A549 (cell line): Measurements from ENCODE around the gene LANCL1. TPM values are rescaled to one million over a fixed set of nuclear protein-coding genes. Genes with fewer than 3 reads are reported as not detected.

Source experiments
- ATAC-seq, 2 experiments: fragments of 200-7000 bp in 1 of 2; fragments of >200 bp in 1 of 2; cut with Nextera tagmentation in 1 of 2; cut with Tn5 transposase in 1 of 2; 3 replicates each; pipeline versions ENCODE4 v1.8.0 to v1.9.1; 2018 to 2020; ENCODE audit warnings: mild to moderate bottlenecking in 1 of 2, moderate library complexity in 1 of 2
- CTCF ChIA-PET: fragments of 300-600 bp; sonication (Branson Sonifier 250); formaldehyde crosslinking; extraction: SDS; loops from one replicate; lab custom pipeline; 2021; ENCODE audit warnings: antibody characterized with exemption, inconsistent platforms; lab: Yijun Ruan, JAX
- POLR2A ChIA-PET: fragments of 350-600 bp; formaldehyde crosslinking; extraction: SDS; loops from one replicate; lab custom pipeline; 2021; ENCODE audit warnings: antibody characterized with exemption, inconsistent platforms; lab: Yijun Ruan, JAX
- DNase-seq, 2 experiments: peaks; one replicate each; pipeline versions ENCODE4 v3.0.0 to v3.0.0-alpha.2; 2011 to 2016; ENCODE audit warnings: low read depth in 1 of 2, low spot score in 1 of 2
- FAIRE-seq: peaks from 2 replicates; lab custom pipeline; 2011; peaks lifted over from hg19 to GRCh38; lab: Jason Lieb, UNC
- H3K27ac ChIP-seq, 2 experiments: fragments of >200 bp; sonication (Bioruptor Twin); formaldehyde crosslinking; 3 replicates each; pipeline ENCODE4 v1.5.1; 2016 to 2017
- H3K4me1 ChIP-seq: fragments of >200 bp; sonication (Bioruptor Twin); formaldehyde crosslinking; 3 replicates; pipeline ENCODE4 v1.6.1; 2016
- H3K4me2 ChIP-seq: fragments of >200 bp; sonication (Bioruptor Twin); formaldehyde crosslinking; 3 replicates; pipeline ENCODE4 v1.6.1; 2016
- H3K4me3 ChIP-seq: fragments of >200 bp; sonication (Bioruptor Twin); formaldehyde crosslinking; 3 replicates; pipeline ENCODE4 v1.5.1; 2016
- H3K9me3 ChIP-seq: fragments of >200 bp; sonication (Bioruptor Twin); formaldehyde crosslinking; 3 replicates; pipeline ENCODE4 v1.6.1; 2016
- CBX2 ChIP-seq: fragments of 200-600 bp; sonication (generic); IDR thresholded peaks from 2 replicates; pipeline ENCODE4 v1.6.1; 2016; ENCODE audit warnings: low read depth, mild to moderate bottlenecking, borderline replicate concordance
- EHMT2 ChIP-seq: fragments of 200-600 bp; sonication (generic); IDR thresholded peaks from 2 replicates; pipeline ENCODE4 v1.6.1; 2016; ENCODE audit warnings: antibody characterized with exemption, low read depth, mild to moderate bottlenecking, moderate library complexity
- EP300 ChIP-seq, 2 experiments: fragments of >200 bp; sonication (Bioruptor Twin); formaldehyde crosslinking; IDR thresholded peaks; 2 replicates in 1 of 2; 3 replicates in 1 of 2; pipeline ENCODE4 v1.6.1; 2016 to 2017
- FOSL2 ChIP-seq, 2 experiments: fragments of 450-650 bp in 1 of 2; fragments of >200 bp in 1 of 2; sonication (Bioruptor Twin) in 1 of 2; formaldehyde crosslinking; IDR thresholded peaks; 2 replicates each; pipeline versions ENCODE4 v1.5.0 to v1.6.1; 2016 to 2020; ENCODE audit warnings: mild to moderate bottlenecking in 1 of 2, moderate library complexity in 1 of 2
- GATA3 ChIP-seq: IDR thresholded peaks from 2 replicates; pipeline ENCODE4 v1.6.1; 2012; ENCODE audit warnings: borderline replicate concordance
- HOXB13 ChIP-seq: fragments of 250-450 bp; sonication (Bioruptor Pico); IDR thresholded peaks from 2 replicates; pipeline ENCODE4 v1.5.0; 2020; ENCODE audit warnings: low read depth, mild to moderate bottlenecking, moderate library complexity
- HOXB5 ChIP-seq: fragments of 250-450 bp; sonication (Bioruptor Pico); IDR thresholded peaks from 2 replicates; pipeline ENCODE4 v1.5.0; 2020; ENCODE audit warnings: mild to moderate bottlenecking, moderate library complexity
- JUN ChIP-seq, 2 experiments: fragments of >200 bp; sonication (Bioruptor Twin); formaldehyde crosslinking; IDR thresholded peaks; 2 replicates in 1 of 2; 3 replicates in 1 of 2; pipeline ENCODE4 v1.6.1; 2016 to 2017
- MAFK ChIP-seq: fragments of 450-650 bp; IDR thresholded peaks from 2 replicates; pipeline ENCODE4 v1.6.1; 2014; ENCODE audit not compliant: partially characterized antibody
- NR3C1 ChIP-seq: fragments of >200 bp; sonication (Bioruptor Twin); formaldehyde crosslinking; IDR thresholded peaks from 3 replicates; pipeline ENCODE4 v1.6.1; 2017
- RAD21 ChIP-seq, 2 experiments: fragments of >200 bp in 1 of 2; sonication (Bioruptor Twin) in 1 of 2; formaldehyde crosslinking in 1 of 2; IDR thresholded peaks in 1 of 2; conservative IDR thresholded peaks in 1 of 2; 2 replicates in 1 of 2; 3 replicates in 1 of 2; pipeline ENCODE4 v1.6.1; 2012 to 2018; ENCODE audit warnings: inconsistent platforms in 1 of 2
- RFX5 ChIP-seq: fragments of 450-650 bp; IDR thresholded peaks from 2 replicates; pipeline ENCODE4 v1.7.1; 2014; ENCODE audit warnings: antibody characterized with exemption, mild to moderate bottlenecking, moderate library complexity
- TFCP2L1 ChIP-seq: fragments of 250-450 bp; sonication (Bioruptor Pico); IDR thresholded peaks from 2 replicates; pipeline ENCODE4 v1.5.0; 2021; ENCODE audit warnings: mild to moderate bottlenecking
- ZC3H11A ChIP-seq: fragments of 450-650 bp; IDR thresholded peaks from 2 replicates; pipeline ENCODE4 v1.6.1; 2014; ENCODE audit warnings: antibody characterized with exemption, mild to moderate bottlenecking
- WGBS: methylation state at CpG from one replicate; pipeline ENCODE4 v1.1.6; 2017; ENCODE audit errors: missing lambda C conversion rate; 5-methylcytosine and 5-hydroxymethylcytosine counted together
- polyA plus RNA-seq, 4 experiments: library from polyadenylated mRNA; depleted of rRNA in 3 of 4; stranded (reverse); fragments of >200 nt; fragmentation: RNase III in 1 of 4; extraction: RNeasy Plus Mini Kit Qiagen cat#74134 plus additional on column Dnase treatment in 1 of 4; gene quantifications; 2 replicates in 3 of 4; 3 replicates in 1 of 4; pipeline ENCODE4 v1.2.3, GENCODE V29; 2011 to 2017
- TF ChIP-seq, protein P1 (sequence below): fragments of >200 bp; sonication (Bioruptor Twin); formaldehyde crosslinking; IDR thresholded peaks from 2 replicates; pipeline ENCODE4 v1.6.1; 2016
- TF ChIP-seq, protein P2 (sequence below): fragments of 250-450 bp; sonication (Bioruptor Pico); IDR thresholded peaks from 2 replicates; pipeline ENCODE4 v1.5.0; 2021; ENCODE audit warnings: mild to moderate bottlenecking, moderate library complexity, borderline replicate concordance
- TF ChIP-seq, protein P3 (sequence below): fragments of 200-600 bp; sonication (generic); IDR thresholded peaks from 2 replicates; pipeline ENCODE4 v1.6.1; 2016; ENCODE audit warnings: antibody characterized with exemption, mild to moderate bottlenecking, moderate library complexity
- TF ChIP-seq, protein P4 (sequence below): fragments of 250-450 bp; sonication (Bioruptor Pico); IDR thresholded peaks from 2 replicates; pipeline ENCODE4 v1.5.0; 2020; ENCODE audit warnings: low read depth, mild to moderate bottlenecking, moderate library complexity
- TF ChIP-seq, protein P5 (sequence below): fragments of >200 bp; sonication (Bioruptor Twin); formaldehyde crosslinking; IDR thresholded peaks from 3 replicates; pipeline ENCODE4 v1.6.1; 2016

The LANCL1 gene
- polyA plus RNA-seq, 2 of the 4 experiments (the other 2 are of a cell fraction): 30.1 to 83.7 TPM

DNA sequence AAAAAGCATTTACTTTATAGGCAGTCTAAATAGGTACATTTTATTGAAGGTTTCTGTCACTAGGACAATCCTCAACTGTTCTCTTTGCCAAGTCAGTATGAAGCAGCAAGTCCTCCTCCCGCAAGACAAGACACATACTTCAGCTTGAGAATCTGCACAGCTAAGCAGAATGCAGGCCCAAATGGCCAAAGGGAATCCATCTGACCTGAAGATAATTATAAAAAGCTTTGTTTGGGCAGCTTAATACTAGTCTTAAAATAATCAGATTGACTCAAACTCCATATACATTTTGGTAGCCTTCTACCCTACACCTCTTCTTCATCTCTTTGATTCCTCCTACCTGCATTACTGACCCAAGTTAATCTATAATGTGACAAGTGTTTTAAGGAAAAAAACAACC, 1.8 kb downstream of the LANCL1 start:
- no peak overlapping the region for H3K4me3 ChIP-seq
- WGBS: 97% methylated on average over 1 of the region's 1 CpG
- peaks cover 14% of the 10 kb centered on the region; the same call in 2 of the 3 replicates for H3K4me1 ChIP-seq
- FAIRE-seq: no peak
- peak; percentile 42 for TF ChIP-seq MAFK
- TF ChIP-seq ZC3H11A: no peak
- no peak for DNase-seq
- no peak overlapping the region for H3K27ac ChIP-seq
- ChIA-PET POLR2A (no interaction called here), CTCF (interaction anchor here (1.8 kb wide), 1 partner anchor 28 kb away, joined by 5 read pairs; no protein-coding TSS in a partner anchor)
- H3K4me2 ChIP-seq: peak overlapping the region; percentile 84
- no peaks in the 10 kb centered on the region for H3K9me3 ChIP-seq
- ATAC-seq: no peak

DNA sequence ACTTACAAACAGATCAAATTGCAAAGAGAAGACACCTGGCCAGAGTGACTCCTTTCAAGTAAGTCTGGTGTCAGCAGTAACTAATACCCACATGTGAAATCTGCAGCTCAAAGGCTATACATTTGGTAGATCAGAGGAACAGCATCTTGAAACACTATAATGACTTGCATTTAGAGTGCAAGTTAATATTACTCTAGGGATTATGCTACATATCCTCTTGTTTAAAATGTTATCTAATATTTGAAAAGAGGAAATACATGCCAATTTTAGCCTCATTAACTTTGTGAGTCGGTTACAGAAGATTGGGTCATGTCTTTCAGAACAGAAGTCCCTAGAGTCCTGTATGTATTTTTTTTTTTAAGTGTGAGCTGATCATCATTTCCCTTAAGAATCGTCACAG, 15.2 kb downstream of the LANCL1 start:
- WGBS: 87% methylated on average over 2 of the region's 2 CpGs
- H3K4me2 ChIP-seq: no peak overlapping the region
- TF ChIP-seq, protein P1, sequence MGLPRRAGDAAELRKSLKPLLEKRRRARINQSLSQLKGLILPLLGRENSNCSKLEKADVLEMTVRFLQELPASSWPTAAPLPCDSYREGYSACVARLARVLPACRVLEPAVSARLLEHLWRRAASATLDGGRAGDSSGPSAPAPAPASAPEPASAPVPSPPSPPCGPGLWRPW: no peak
- no peak for TF ChIP-seq RAD21 (conservative IDR thresholded peaks at IDR 0.05 in 1 of 2, IDR thresholded peaks at IDR 0.05 in 1 of 2)
- TF ChIP-seq, protein P2, sequence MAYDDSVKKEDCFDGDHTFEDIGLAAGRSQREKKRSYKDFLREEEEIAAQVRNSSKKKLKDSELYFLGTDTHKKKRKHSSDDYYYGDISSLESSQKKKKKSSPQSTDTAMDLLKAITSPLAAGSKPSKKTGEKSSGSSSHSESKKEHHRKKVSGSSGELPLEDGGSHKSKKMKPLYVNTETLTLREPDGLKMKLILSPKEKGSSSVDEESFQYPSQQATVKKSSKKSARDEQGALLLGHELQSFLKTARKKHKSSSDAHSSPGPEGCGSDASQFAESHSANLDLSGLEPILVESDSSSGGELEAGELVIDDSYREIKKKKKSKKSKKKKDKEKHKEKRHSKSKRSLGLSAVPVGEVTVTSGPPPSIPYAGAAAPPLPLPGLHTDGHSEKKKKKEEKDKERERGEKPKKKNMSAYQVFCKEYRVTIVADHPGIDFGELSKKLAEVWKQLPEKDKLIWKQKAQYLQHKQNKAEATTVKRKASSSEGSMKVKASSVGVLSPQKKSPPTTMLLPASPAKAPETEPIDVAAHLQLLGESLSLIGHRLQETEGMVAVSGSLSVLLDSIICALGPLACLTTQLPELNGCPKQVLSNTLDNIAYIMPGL (CRISPR knock-in tag): no peak
- no peak for TF ChIP-seq FOSL2 (IDR thresholded peaks at IDR 0.05)
- TF ChIP-seq FOSL2 (CRISPR knock-in tag; IDR thresholded peaks at IDR 0.05): no peak
- TF ChIP-seq HOXB13: no peak
- TF ChIP-seq ZC3H11A: no peak
- H3K4me1 ChIP-seq: no peaks in the 10 kb centered on the region
- ATAC-seq: no peak
- no peaks in the 10 kb centered on the region for H3K9me3 ChIP-seq
- POLR2A ChIA-PET: no interaction called here
- FAIRE-seq: no peak
- H3K27ac ChIP-seq: no peak overlapping the region
- no peak overlapping the region for H3K4me3 ChIP-seq
- CTCF ChIA-PET: no interaction called here
- DNase-seq: no peak

DNA sequence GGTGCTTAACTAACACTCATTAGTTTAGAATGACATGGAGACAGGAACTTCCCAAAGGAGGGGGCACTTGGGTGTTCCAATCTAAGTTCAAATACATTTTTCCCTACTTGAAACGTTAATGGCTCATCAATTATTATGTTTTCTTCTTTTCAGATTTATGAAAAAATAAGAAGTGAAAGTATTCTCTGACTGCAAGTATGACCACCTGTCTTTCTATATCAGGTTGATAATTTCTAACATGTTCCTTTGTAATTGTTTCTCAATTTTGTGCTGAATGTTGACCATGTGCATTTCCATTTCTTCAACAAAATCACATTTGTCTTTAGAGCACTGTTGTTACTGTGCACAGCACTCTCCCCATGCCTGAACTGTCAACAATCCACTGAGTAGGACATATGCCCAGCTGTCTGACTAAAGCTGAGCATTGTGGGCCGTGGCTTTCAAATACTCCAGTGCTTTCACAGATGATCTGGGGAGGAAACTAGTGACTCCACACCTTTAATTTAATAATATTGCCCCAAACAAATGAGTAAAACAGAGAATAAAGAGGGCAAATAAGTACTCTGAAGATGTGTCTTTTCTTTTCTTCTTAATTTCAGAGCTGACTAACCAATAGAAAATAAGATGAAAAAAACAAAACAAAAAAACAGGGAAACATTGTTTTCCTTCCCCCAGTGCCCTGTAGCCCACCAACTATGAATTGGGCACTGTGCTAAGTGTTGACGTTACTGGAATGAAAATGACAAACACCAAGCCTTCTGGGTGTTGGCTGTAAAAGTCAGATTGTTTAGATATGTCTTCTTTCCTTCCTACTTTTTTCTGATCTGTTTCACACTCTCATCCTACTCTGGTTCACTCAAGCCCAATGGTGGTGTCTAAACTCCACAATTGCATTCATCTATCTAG, 16.0 kb downstream of the LANCL1 start:
- no peaks in the 10 kb centered on the region for H3K9me3 ChIP-seq
- no peak overlapping the region for H3K27ac ChIP-seq
- 86% methylated on average over 3 of the region's 3 CpGs for WGBS
- no peak overlapping the region for H3K4me3 ChIP-seq
- no peak for FAIRE-seq
- no peak overlapping the region for H3K4me2 ChIP-seq
- ATAC-seq: no peak
- CTCF ChIA-PET: no interaction called here
- DNase-seq: no peak
- TF ChIP-seq CBX2: no peak
- no peak for TF ChIP-seq TFCP2L1 (CRISPR knock-in tag)
- TF ChIP-seq, protein P2 (CRISPR knock-in tag): no peak
- TF ChIP-seq, protein P1: no peak
- no peak for TF ChIP-seq EHMT2
- no peak for TF ChIP-seq GATA3
- TF ChIP-seq, protein P3, sequence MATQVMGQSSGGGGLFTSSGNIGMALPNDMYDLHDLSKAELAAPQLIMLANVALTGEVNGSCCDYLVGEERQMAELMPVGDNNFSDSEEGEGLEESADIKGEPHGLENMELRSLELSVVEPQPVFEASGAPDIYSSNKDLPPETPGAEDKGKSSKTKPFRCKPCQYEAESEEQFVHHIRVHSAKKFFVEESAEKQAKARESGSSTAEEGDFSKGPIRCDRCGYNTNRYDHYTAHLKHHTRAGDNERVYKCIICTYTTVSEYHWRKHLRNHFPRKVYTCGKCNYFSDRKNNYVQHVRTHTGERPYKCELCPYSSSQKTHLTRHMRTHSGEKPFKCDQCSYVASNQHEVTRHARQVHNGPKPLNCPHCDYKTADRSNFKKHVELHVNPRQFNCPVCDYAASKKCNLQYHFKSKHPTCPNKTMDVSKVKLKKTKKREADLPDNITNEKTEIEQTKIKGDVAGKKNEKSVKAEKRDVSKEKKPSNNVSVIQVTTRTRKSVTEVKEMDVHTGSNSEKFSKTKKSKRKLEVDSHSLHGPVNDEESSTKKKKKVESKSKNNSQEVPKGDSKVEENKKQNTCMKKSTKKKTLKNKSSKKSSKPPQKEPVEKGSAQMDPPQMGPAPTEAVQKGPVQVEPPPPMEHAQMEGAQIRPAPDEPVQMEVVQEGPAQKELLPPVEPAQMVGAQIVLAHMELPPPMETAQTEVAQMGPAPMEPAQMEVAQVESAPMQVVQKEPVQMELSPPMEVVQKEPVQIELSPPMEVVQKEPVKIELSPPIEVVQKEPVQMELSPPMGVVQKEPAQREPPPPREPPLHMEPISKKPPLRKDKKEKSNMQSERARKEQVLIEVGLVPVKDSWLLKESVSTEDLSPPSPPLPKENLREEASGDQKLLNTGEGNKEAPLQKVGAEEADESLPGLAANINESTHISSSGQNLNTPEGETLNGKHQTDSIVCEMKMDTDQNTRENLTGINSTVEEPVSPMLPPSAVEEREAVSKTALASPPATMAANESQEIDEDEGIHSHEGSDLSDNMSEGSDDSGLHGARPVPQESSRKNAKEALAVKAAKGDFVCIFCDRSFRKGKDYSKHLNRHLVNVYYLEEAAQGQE: no peak
- TF ChIP-seq, protein P4, sequence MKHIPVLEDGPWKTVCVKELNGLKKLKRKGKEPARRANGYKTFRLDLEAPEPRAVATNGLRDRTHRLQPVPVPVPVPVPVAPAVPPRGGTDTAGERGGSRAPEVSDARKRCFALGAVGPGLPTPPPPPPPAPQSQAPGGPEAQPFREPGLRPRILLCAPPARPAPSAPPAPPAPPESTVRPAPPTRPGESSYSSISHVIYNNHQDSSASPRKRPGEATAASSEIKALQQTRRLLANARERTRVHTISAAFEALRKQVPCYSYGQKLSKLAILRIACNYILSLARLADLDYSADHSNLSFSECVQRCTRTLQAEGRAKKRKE: no peak
- TF ChIP-seq JUN (IDR thresholded peaks at IDR 0.05): no peak
- TF ChIP-seq HOXB5 (CRISPR knock-in tag): no peak
- TF ChIP-seq, protein P5, sequence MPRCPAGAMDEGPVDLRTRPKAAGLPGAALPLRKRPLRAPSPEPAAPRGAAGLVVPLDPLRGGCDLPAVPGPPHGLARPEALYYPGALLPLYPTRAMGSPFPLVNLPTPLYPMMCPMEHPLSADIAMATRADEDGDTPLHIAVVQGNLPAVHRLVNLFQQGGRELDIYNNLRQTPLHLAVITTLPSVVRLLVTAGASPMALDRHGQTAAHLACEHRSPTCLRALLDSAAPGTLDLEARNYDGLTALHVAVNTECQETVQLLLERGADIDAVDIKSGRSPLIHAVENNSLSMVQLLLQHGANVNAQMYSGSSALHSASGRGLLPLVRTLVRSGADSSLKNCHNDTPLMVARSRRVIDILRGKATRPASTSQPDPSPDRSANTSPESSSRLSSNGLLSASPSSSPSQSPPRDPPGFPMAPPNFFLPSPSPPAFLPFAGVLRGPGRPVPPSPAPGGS: no peak
- no peak for TF ChIP-seq EP300 (IDR thresholded peaks at IDR 0.05)
- no peak for TF ChIP-seq RFX5
- no peak for TF ChIP-seq NR3C1
- TF ChIP-seq HOXB13: no peak
- TF ChIP-seq, all 56 proteins: peak for 0
- POLR2A ChIA-PET: no interaction called here
- no peaks in the 10 kb centered on the region for H3K4me1 ChIP-seq
